Epithelial cell of esophagus (primary cell): Measurements from ENCODE around the gene ZNF761.
A peak's percentile ranks its signal among the peaks of the same experiment; 100 is the strongest.
"Not testable (repeated sequence)": the region's sequence is repeated elsewhere in the genome, so short reads cannot be mapped to it uniquely, and the experiment has no call there.

Experiments used
- DNase-seq: peaks from one replicate; pipeline ENCODE4 v3.0.0; 2010; ENCODE audit warnings: low read depth
- H3K4me3 ChIP-seq: 2 replicates; pipeline ENCODE4 v1.5.1; 2011; ENCODE audit warnings: mild to moderate bottlenecking, low read length, control low read depth
- TF ChIP-seq, protein P1 (sequence below): IDR thresholded peaks from 2 replicates; pipeline ENCODE4 v1.5.1; 2011; ENCODE audit warnings: low read depth, mild to moderate bottlenecking, low read length, control low read depth, inconsistent platforms; ENCODE audit not compliant: insufficient read depth; ENCODE audit errors: missing control alignments

Gene ZNF761

GRCh38 chr19:53394974-53395839 lies 36.6 kb upstream of the ZNF761 start, which contains the start of gene ZNF765:
Gene ZNF765, plus strand, starts transcription at chr19:53395149. Its CDS starts 2,867 bp downstream, at chr19:53398016.
- DNase-seq, result peak; percentile 95
- H3K4me3 ChIP-seq, result peak within 1 kb of the TSS; percentile 89
- TF ChIP-seq, protein P1, sequence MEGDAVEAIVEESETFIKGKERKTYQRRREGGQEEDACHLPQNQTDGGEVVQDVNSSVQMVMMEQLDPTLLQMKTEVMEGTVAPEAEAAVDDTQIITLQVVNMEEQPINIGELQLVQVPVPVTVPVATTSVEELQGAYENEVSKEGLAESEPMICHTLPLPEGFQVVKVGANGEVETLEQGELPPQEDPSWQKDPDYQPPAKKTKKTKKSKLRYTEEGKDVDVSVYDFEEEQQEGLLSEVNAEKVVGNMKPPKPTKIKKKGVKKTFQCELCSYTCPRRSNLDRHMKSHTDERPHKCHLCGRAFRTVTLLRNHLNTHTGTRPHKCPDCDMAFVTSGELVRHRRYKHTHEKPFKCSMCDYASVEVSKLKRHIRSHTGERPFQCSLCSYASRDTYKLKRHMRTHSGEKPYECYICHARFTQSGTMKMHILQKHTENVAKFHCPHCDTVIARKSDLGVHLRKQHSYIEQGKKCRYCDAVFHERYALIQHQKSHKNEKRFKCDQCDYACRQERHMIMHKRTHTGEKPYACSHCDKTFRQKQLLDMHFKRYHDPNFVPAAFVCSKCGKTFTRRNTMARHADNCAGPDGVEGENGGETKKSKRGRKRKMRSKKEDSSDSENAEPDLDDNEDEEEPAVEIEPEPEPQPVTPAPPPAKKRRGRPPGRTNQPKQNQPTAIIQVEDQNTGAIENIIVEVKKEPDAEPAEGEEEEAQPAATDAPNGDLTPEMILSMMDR, result peak; percentile 51

DNA sequence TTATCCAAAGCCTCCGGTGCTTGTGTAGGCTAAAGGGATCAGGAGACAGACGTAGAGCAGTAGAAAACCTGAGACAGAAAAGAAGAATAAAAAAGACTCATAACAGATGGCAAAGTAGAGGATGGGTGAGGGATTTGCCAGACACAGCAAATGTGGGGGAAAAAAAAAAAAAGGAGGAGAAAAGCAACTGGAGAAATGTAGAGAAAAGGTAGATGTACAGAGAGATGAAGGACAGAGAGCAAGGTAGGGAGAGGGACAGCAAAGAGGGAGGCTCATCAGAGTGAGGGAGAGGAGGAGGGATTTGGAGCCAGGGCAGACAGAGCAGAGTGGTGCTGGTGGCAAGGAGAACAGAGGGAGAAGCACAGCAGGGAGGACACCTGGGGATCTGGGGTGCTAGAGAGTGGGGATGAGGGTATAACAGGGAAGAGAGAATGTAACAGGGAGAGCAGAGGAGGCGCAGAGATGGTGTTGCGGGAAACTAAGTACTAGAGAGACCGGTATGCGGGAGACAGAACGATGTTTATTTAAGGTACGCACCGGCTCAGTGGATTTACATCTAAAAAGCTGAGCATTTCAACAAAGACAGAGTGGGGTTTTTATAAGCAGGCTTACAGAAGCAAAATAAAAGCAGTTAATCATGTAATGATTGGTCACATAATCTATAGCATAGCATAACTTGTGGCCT lies 35.8 kb upstream of the ZNF761 start:
- DNase-seq, result not testable (repeated sequence)
- H3K4me3 ChIP-seq, result peak overlapping the region; percentile 89

GRCh38 chr19:53396525-53396868 lies 35.3 kb upstream of the ZNF761 start:
- H3K4me3 ChIP-seq, result peak overlapping the region; percentile 89
- no peak for DNase-seq
- TF ChIP-seq, protein P1, result no peak

DNA sequence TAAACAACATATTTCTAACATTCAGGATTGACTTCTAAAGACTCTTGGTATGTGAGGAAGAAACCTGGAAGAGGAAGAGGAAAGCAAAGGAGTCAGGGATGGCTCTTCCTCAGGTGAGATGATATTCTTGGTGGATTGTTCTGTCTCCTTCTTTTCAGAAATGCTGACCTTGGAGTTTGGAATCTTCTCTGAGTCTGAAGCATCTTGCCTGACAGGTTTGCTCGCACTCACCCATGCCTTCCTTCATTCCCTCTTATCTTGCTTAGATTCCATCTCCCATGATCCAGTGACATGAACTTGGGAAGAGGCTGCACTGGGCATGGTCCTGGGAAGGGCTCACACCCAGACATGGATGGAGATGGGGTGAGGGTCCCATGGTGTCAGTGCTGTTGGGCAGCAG lies 33.9 kb upstream of the ZNF761 start:
- DNase-seq, H3K4me3 ChIP-seq: not testable (repeated sequence)

- no peak overlapping the region for H3K4me3 ChIP-seq
- no peak for DNase-seq
- TF ChIP-seq, protein P1, result no peak
Observed at GRCh38 chr19:53409505-53410204, 22.1 kb upstream of the ZNF761 start.

GRCh38 chr19:53420520-53421315 lies 11.1 kb upstream of the ZNF761 start:
- not testable (repeated sequence) for H3K4me3 ChIP-seq, DNase-seq

DNA sequence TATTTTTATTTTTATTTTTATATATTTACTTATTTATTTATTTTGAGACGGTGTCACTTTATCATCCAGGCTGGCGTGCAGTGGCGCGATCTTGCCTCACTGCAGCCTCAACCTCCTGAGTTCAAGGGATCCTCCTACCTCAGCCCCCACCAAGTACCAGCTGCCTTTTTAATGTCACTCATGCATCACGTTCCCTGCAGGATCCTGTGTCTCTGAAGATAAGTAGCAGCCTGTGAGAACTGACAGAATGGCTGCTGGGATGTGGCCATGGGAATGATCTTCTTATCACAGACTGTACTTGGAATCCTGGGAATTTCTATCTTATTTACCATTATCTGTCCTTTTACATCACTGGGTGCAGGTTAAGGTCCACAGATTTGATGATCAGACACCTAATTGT lies 9.2 kb upstream of the ZNF761 start:
- TF ChIP-seq, protein P1, result no peak
- DNase-seq, result no peak
- no peak overlapping the region for H3K4me3 ChIP-seq

DNA sequence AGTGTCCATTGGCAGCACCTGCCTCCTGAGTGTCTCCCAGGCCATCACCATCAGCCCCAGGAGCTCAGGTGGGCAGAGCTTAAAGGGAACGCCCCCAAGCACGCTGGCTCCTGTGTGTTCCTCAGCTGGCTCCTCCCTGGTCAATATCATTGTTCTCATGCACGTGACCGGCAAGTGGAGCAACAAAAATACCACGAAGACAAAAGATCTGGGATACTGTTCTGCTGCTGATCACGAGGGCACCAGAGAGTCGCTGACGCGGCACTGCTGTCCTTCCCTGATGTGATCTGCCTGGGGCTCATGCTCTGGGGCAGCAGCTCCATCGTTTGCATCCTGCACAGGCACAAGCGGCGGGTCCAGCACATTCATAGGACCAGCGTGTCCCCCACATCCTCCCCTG lies 8.7 kb upstream of the ZNF761 start:
- not testable (repeated sequence) for H3K4me3 ChIP-seq, DNase-seq

- not testable (repeated sequence) for H3K4me3 ChIP-seq, DNase-seq
Observed at GRCh38 chr19:53423680-53424079, 8.1 kb upstream of the ZNF761 start.
